ENCODE results near the gene CWC25. TPM values are rescaled to one million over a fixed set of nuclear protein-coding genes. Genes with fewer than 3 reads are reported as not detected.

Gene CWC25
- total and polyA plus RNA-seq, 2 of the 13 experiments (the other 11 are each of a cell fraction or from before 2014, with no cell fraction given) = 15.6 to 22.7 TPM

GRCh38 chr17:38869526-38870258, 44.6 kb upstream of the CWC25 start, which contains the start of gene LASP1 (continued):
- peak; percentile 72; the same call in 1 of the 2 replicates for TF ChIP-seq LBX2 (CRISPR knock-in tag; IDR thresholded peaks at IDR 0.05; ENCODE audit: borderline replicate concordance)
- peak; percentile 94; the same call in 1 of the 2 replicates for TF ChIP-seq ARID4A (CRISPR knock-in tag; IDR thresholded peaks at IDR 0.05; ENCODE audit: borderline replicate concordance)
- no peak; the same call in none of the 2 replicates for TF ChIP-seq SP4 (CRISPR knock-in tag; IDR thresholded peaks at IDR 0.05)
- TF ChIP-seq KLF13 (CRISPR knock-in tag; IDR thresholded peaks at IDR 0.05) = 0 out of 2 replicates have a peak, but pooled peaks have one; percentile 30
- TF ChIP-seq KDM5A (IDR thresholded peaks at IDR 0.05; ENCODE audit: borderline replicate concordance, low read length) = peak; percentile 85
- no peak for TF ChIP-seq SMARCC2 (IDR thresholded peaks at IDR 0.05)
- TF ChIP-seq YEATS4 (CRISPR knock-in tag; IDR thresholded peaks at IDR 0.05; ENCODE audit: borderline replicate concordance) = peak; percentile 46
- TF ChIP-seq BRF2 (CRISPR knock-in tag; IDR thresholded peaks at IDR 0.05) = peak; percentile 100
- no peak for TF ChIP-seq FOXJ3 (CRISPR knock-in tag; IDR thresholded peaks at IDR 0.05; ENCODE audit: borderline replicate concordance)
- TF ChIP-seq ZNF326 (CRISPR knock-in tag; IDR thresholded peaks at IDR 0.05; ENCODE audit: borderline replicate concordance) = no peak
- TF ChIP-seq EZH2 (conservative IDR thresholded peaks at IDR 0.05; ENCODE audit: low read depth, low read length) = no peak
- no peak for TF ChIP-seq ZNF296 (CRISPR knock-in tag; conservative IDR thresholded peaks at IDR 0.05)
- no peak for TF ChIP-seq GFI1 (CRISPR knock-in tag; IDR thresholded peaks at IDR 0.05; ENCODE audit: borderline replicate concordance)
- TF ChIP-seq ZBTB10 (CRISPR knock-in tag; IDR thresholded peaks at IDR 0.05; ENCODE audit: borderline replicate concordance) = no peak; the same call in 1 of the 2 replicates
- TF ChIP-seq ZNF557 (CRISPR knock-in tag; IDR thresholded peaks at IDR 0.05) = peak; percentile 76
- TF ChIP-seq LCORL (IDR thresholded peaks at IDR 0.05) = no peak
- peak; percentile 73; the same call in 1 of the 2 replicates for TF ChIP-seq LCORL (CRISPR knock-in tag; IDR thresholded peaks at IDR 0.05)
- peak; percentile 24; the same call in 1 of the 2 replicates for TF ChIP-seq MIER3 (CRISPR knock-in tag; IDR thresholded peaks at IDR 0.05; ENCODE audit: borderline replicate concordance)
- peak; percentile 47; the same call in 1 of the 2 replicates for TF ChIP-seq NFKB2 (CRISPR knock-in tag; IDR thresholded peaks at IDR 0.05; ENCODE audit: borderline replicate concordance)

Measured in HepG2 (cell line).